Right kidney (tissue), 1 donor: ENCODE measurements around the gene ATP8B3.
"Not testable (repeated sequence)": the region's sequence is repeated elsewhere in the genome, so short reads cannot be mapped to it uniquely, and the experiment has no call there.

ENCODE experiments used
- DNase-seq: peaks from one replicate; pipeline ENCODE4 v3.0.0-alpha.2; 2016

ATP8B3 gene

DNA sequence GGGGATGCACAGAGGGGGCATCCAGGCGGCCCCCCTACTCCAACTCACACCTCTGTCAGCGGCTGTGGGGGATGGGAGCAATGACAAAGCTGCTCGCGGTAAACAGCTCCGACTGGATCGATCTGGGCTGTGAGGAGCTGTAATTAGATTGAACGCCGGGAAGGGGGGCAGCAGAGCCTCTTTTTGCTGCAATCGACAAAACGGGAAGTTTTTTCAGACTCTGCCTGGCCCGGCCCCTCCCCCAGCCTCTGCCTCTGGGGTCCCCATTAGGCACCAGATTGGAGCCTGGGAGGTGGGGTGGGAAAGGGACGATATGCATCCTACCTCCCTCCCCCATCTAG lies 42.5 kb downstream of the ATP8B3 start:
- no peak for DNase-seq

- DNase-seq: no peak
Observed at GRCh38 chr19:1768918-1769644, 43.0 kb downstream of the ATP8B3 start.

- DNase-seq: no peak
Observed at GRCh38 chr19:1768248-1768647, 43.8 kb downstream of the ATP8B3 start.

- DNase-seq: peak; percentile 60
Observed at GRCh38 chr19:1767464-1767933, 44.6 kb downstream of the ATP8B3 start.

GRCh38 chr19:1766800-1767352 lies 45.2 kb downstream of the ATP8B3 start:
- DNase-seq: no peak

DNA sequence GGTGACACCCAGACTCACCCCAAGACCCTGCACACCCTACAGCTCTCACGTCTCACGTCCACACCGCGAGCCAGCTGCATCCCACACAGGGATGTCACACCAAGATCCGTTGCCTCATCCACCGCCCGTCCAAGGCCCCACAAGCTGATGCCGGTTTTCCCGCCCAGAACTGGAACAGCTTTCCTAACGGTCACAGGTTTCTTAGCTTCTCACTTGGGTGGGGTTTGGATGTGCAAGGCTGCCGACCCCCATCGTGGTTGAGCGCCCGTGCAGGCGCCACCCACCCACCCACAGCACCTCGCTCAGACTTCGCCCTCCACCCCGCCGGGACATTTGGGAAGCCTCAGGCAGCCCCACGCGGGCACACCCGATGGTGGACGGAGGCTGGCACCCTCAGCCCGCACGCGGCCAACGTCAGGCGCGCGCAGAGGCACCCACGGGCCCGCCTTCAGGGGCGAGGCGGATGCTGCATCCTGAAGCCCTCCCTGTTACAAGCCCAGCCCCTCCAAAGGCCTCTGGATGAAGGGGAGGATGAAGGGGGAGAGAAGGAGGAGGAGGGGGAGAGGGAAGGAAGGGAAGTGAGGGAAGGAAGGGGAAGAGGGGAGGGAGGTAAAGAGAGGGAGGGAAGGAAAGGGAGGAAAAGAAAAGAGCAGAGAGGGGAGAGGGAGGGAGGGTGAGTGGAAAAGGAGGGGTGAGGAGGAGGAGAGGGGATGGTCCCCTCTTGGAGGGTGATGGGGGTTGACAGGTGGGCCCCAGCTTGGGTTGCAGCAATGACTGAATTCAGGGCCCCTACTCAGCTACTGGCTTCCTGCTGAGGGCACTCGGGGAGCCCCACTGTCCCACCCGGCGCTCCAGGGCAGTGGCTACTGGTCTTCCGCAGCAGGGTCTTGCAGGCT lies 45.9 kb downstream of the ATP8B3 start:
- DNase-seq: no peak

DNA sequence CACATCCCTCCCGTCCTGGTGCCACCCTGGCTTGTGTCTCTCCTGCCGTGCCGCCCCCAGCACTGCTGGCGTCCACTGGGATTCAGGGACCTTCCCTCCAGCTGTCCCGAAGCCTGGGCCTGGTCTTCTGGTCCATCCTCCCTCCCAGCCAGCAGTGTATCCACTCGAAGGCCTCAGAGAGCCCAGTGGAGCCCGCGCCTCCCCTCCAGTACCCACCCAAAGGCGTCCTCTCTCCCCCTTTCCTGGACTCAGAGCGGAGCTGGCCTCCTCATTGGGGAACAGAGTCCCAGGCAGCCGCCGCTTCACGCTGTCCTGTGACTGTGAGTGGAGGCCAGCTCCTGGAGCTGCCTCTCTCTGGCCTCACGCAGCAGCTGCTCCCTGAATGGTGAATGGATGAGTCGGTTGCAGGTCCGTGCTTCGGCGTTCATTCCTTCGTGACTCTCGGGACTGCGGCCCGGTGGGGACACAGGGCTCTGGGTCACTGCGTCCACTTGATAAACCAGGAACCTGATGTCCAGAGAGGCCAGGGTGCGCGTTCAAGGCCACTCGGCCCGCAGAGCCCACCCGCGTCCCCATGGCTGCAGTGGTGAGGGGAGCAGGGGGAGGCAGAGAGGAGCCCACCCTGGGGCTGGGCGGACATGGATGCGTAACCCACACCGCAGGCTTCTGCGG lies 46.7 kb downstream of the ATP8B3 start:
- no peak for DNase-seq

DNA sequence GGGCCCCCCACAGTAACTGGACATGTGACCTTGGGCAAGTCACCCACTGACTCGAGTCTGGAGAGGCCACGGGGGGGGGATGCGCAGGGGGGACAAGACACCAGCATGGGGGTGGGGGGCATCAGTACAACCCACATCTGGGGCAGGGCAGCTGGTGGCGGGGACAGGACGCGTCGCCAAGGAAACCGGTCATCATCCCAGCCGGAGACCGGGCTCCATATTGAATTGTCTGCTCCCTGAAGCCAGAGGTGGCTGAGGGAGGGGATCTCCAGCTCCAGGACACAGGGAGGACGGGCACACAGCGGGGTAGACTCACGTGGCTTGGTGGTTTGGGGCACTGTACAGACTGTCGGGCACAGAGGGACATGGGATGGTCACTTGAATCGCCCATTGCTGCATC lies 47.3 kb downstream of the ATP8B3 start:
- DNase-seq: no peak

GRCh38 chr19:1763648-1764639 lies 48.1 kb downstream of the ATP8B3 start:
- DNase-seq: no peak

DNA sequence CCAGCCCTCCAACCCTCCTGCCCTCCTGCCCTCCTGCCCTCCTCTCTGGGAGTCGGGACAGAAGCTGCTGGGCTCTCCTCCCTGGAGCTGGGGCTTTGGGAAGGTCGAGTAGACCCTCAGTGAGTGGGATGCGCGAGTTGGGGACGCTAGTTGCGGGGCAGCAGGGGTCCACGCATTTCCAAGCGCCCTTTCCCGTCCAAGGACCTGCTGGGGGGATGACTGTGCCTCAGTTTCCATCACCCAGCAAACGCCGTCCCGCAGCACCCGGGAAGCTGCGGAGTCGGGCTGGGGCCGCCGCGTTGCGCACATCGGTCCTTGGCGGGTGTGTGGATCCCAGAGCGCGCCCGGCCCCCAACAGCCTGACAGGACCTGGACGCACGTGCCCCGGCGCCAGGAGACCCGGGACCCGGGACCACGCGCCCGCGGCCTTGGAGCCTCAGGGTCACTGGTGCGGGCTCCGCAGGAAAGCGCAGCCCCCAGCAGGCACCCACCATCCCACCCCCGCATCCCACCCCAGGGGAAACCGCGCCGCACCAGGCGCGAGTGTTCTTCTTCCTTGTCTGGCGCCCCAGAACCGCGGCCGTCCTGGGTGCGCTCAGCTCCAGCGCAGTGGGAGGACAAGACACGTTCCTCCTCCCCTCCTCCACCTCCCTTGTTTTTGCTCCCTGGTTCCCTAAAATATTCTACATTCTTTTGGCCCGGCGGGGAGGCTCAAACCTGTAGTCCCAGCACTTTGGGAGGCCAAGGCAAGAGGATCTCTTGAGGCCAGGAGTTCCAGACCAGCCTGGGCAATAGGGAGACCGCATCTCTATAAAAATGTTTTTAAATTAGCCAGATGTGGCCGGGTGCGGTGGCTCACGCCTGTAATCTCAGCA lies 49.6 kb downstream of the ATP8B3 start:
- DNase-seq: no peak

- DNase-seq: no peak
Observed at GRCh38 chr19:1761528-1762242, 50.4 kb downstream of the ATP8B3 start.

- DNase-seq: not testable (repeated sequence)
Observed at GRCh38 chr19:1760786-1761527, 51.1 kb downstream of the ATP8B3 start.

DNA sequence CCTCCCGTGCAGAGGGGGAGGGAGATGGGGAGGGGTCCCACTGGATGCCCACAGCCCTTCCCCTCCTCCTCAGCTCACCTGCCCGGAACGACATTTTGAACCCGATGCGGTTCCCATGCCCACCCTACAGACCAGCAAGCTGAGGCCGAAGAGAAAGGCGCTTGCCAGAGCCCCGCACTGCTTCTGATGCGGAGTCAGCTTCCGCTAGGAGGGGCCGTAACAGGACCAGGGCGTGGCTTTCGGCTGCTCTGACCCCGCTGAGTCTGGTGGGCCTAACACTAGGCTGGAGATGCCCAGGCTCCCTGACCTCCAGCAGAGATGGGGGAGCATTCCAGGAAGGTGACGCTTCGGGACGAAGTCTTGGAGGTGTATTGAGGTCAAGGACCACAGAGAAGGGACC lies 52.1 kb downstream of the ATP8B3 start:
- DNase-seq: no peak

GRCh38 chr19:1758959-1759903 lies 52.8 kb downstream of the ATP8B3 start:
- DNase-seq: no peak

DNA sequence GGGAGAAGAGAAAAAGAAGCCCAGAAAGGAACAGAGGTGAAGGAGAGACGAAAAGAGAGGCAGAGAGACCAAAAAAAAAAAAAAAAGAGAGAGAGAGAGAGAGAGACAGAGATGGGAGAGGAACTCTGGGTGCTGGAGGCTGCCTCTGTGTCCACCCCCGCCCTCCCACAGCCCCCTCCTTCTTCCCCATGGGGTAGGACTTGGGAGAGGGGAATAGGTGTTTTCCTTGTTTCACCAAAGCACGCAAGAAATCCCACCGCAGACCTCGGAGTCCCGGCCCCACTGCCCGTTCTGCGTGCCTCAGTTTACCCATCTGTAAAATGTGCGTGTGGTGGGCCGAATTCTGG lies 53.9 kb downstream of the ATP8B3 start:
- DNase-seq: no peak

- no peak for DNase-seq
Observed at GRCh38 chr19:1757468-1758230, 54.4 kb downstream of the ATP8B3 start.
